GM19397 (cell line): ENCODE measurements around the gene ATG9B.

Experiments
- ATAC-seq: cut with Tn5 transposase; IDR thresholded peaks from one replicate; pipeline ENCODE4 v1.9.1; 2021; ENCODE audit warnings: mild to moderate bottlenecking, moderate library complexity; ENCODE audit not compliant: unreplicated experiment

The ATG9B gene

GRCh38 chr7:151001546-151001945, 22.7 kb downstream of the ATG9B start:
- ATAC-seq = no peak

- ATAC-seq = no peak
Measured at GRCh38 chr7:151000897-151001495, 23.3 kb downstream of the ATG9B start.

GRCh38 chr7:150999497-151000230, 24.6 kb downstream of the ATG9B start:
- ATAC-seq = no peak

GRCh38 chr7:150999001-150999400, 25.3 kb downstream of the ATG9B start:
- no peak for ATAC-seq

GRCh38 chr7:150998341-150998740, 26.0 kb downstream of the ATG9B start:
- no peak for ATAC-seq

GRCh38 chr7:150997817-150998216, 26.5 kb downstream of the ATG9B start:
- ATAC-seq = no peak

- ATAC-seq = no peak
Measured at GRCh38 chr7:150997075-150997511, 27.2 kb downstream of the ATG9B start.

GRCh38 chr7:150996376-150997074, 27.8 kb downstream of the ATG9B start:
- no peak for ATAC-seq

- no peak for ATAC-seq
Measured at GRCh38 chr7:150994838-150995510, 29.3 kb downstream of the ATG9B start.

- no peak for ATAC-seq
Measured at GRCh38 chr7:150994141-150994837, 30.0 kb downstream of the ATG9B start.

- ATAC-seq = no peak
Measured at GRCh38 chr7:150993511-150993910, 30.8 kb downstream of the ATG9B start.

GRCh38 chr7:150992833-150993302, 31.4 kb downstream of the ATG9B start:
- no peak for ATAC-seq

GRCh38 chr7:150992051-150992640, 32.1 kb downstream of the ATG9B start:
- ATAC-seq = no peak

GRCh38 chr7:150990416-150991186, 33.7 kb downstream of the ATG9B start, which contains the start of gene NOS3:
Gene NOS3 (plus strand): TSS chr7:150991017. CDS start chr7:150993804, 2,787 bp downstream.
- ATAC-seq = no peak

GRCh38 chr7:150989456-150989855, 34.8 kb downstream of the ATG9B start:
- ATAC-seq = no peak

- no peak for ATAC-seq
Measured at GRCh38 chr7:150988230-150989226, 35.8 kb downstream of the ATG9B start.

- ATAC-seq = no peak
Measured at GRCh38 chr7:150986556-150986955, 37.7 kb downstream of the ATG9B start.

- no peak for ATAC-seq
Measured at GRCh38 chr7:150986099-150986512, 38.2 kb downstream of the ATG9B start.
